Measurements from ENCODE around the gene VIL1. TPM values are rescaled to one million over a fixed set of nuclear protein-coding genes. Genes with fewer than 3 reads are reported as not detected.

Gene VIL1
- total and polyA plus RNA-seq, 2 of the 13 experiments (the other 11 are each of a cell fraction or from before 2014, with no cell fraction given): 287 to 301 TPM

GRCh38 chr2:218387369-218388194 is 31.3 kb upstream of the VIL1 start (continued):
- TF ChIP-seq HOMEZ (CRISPR knock-in tag; IDR thresholded peaks at IDR 0.05; ENCODE audit: low read depth) (peak; percentile 100; the same call in 1 of the 2 replicates), HNF1A (IDR thresholded peaks at IDR 0.05; ENCODE audit: low read depth) (no peak), HNF1A (CRISPR knock-in tag; IDR thresholded peaks at IDR 0.05; ENCODE audit: borderline replicate concordance) (peak; percentile 63; the same call in 1 of the 2 replicates), ZBTB7B (CRISPR knock-in tag; IDR thresholded peaks at IDR 0.05) (peak; percentile 11; the same call in 1 of the 2 replicates), ZIK1 (CRISPR knock-in tag; IDR thresholded peaks at IDR 0.05; ENCODE audit: borderline replicate concordance, low read depth) (0 out of 2 replicates have a peak, but pooled peaks have one; percentile 16), MTA3 (CRISPR knock-in tag; IDR thresholded peaks at IDR 0.05) (no peak), FOXK1 (CRISPR knock-in tag; IDR thresholded peaks at IDR 0.05; ENCODE audit: borderline replicate concordance, low read depth) (0 out of 2 replicates have a peak, but pooled peaks have one; percentile 23), ZNF543 (CRISPR knock-in tag; IDR thresholded peaks at IDR 0.05) (0 out of 2 replicates have a peak, but pooled peaks have one; percentile 23), ZNF280B (CRISPR knock-in tag; IDR thresholded peaks at IDR 0.05; ENCODE audit: borderline replicate concordance) (peak; percentile 30; the same call in 1 of the 2 replicates), LCORL (IDR thresholded peaks at IDR 0.05) (no peak), LCORL (CRISPR knock-in tag; IDR thresholded peaks at IDR 0.05) (peak; percentile 65; the same call in 1 of the 2 replicates), ZNF234 (CRISPR knock-in tag; conservative IDR thresholded peaks at IDR 0.05) (no peak), ZNF331 (CRISPR knock-in tag; IDR thresholded peaks at IDR 0.05) (peak; percentile 31; the same call in 1 of the 2 replicates), ZNF839 (CRISPR knock-in tag; IDR thresholded peaks at IDR 0.05; ENCODE audit: borderline replicate concordance) (no peak), FIP1L1 (IDR thresholded peaks at IDR 0.05; ENCODE audit: borderline replicate concordance, insufficient read depth, low read depth, low read length) (no peak), ZBTB33 (CRISPR knock-in tag; IDR thresholded peaks at IDR 0.05) (peak; percentile 66)

All from HepG2 (cell line).